ENCODE data around the gene LCE1F. TPM values are rescaled to one million over a fixed set of nuclear protein-coding genes. Genes with fewer than 3 reads are reported as not detected.

LCE1F gene
- total RNA-seq, 1 experiment from 2014 or later, result not detected

GRCh38 chr1:152811671-152812070, 36.7 kb downstream of the LCE1F start, which contains the start of gene LCE1B:
LCE1B (plus strand) TSS chr1:152811971; CDS start chr1:152812447, 476 bp downstream.
- H3F3A ChIP-seq (ENCODE audit: insufficient read depth, low read depth), result no peaks in the 10 kb centered on the region
- POLR2A ChIA-PET (ENCODE audit: unreplicated experiment), result no interaction called here
- TF ChIP-seq EZH2 (IDR thresholded peaks at IDR 0.05; ENCODE audit: low read depth) (no peak), CTCF (conservative IDR thresholded peaks at IDR 0.05) (no peak)
- H2AFZ ChIP-seq, result no peak within 1 kb of the TSS
- BruUV-seq (replicated peaks), result no TSS peak
- H3K4me3 ChIP-seq, result no peak within 1 kb of the TSS
- peaks cover 40% of the 10 kb centered on the region for H3K27me3 ChIP-seq (ENCODE audit: insufficient read depth, low read depth)
- H3K36me3 ChIP-seq (ENCODE audit: low read depth), result no peaks in the 10 kb centered on the region
- no peaks in the 10 kb centered on the region for H3K9me3 ChIP-seq (ENCODE audit: insufficient read depth, low read depth)
- no peaks in the 10 kb centered on the region for H3K9me2 ChIP-seq (ENCODE audit: insufficient read depth)
- CTCF ChIA-PET, result no interaction called here
- intact Hi-C loops (cut with micrococcal nuclease; ENCODE audit: unreplicated experiment), result no loop called here
- no peak within 1 kb of the TSS for H3K27ac ChIP-seq
- H3K4me2 ChIP-seq, result no peak within 1 kb of the TSS
- H3K4me1 ChIP-seq (replicated peaks; ENCODE audit: insufficient read depth), result no peaks in the 10 kb centered on the region
- H4K20me1 ChIP-seq (ENCODE audit: insufficient read depth), result no peaks in the 10 kb centered on the region
- H3K79me2 ChIP-seq (ENCODE audit: low read depth), result no peaks in the 10 kb centered on the region
- no peak for DNase-seq

GRCh38 chr1:152817309-152817708, 42.4 kb downstream of the LCE1F start:
- BruUV-seq (replicated peaks), result no TSS peak

GRCh38 chr1:152823294-152823693, 48.4 kb downstream of the LCE1F start:
- BruUV-seq (replicated peaks), result no TSS peak

More at GRCh38 chr1:152817309-152817708, 42.4 kb downstream of the LCE1F start:
- H3K4me2 ChIP-seq, result no peak overlapping the region
- no peaks in the 10 kb centered on the region for H3F3A ChIP-seq (ENCODE audit: insufficient read depth, low read depth)
- H3K79me2 ChIP-seq (ENCODE audit: low read depth), result no peaks in the 10 kb centered on the region
- TF ChIP-seq EZH2 (IDR thresholded peaks at IDR 0.05; ENCODE audit: low read depth) (no peak), CTCF (conservative IDR thresholded peaks at IDR 0.05) (no peak)
- POLR2A ChIA-PET (ENCODE audit: unreplicated experiment), result no interaction called here
- H3K27me3 ChIP-seq (ENCODE audit: insufficient read depth, low read depth), result peaks cover 14% of the 10 kb centered on the region
- no peak overlapping the region for H2AFZ ChIP-seq
- H3K4me1 ChIP-seq (replicated peaks; ENCODE audit: insufficient read depth), result no peaks in the 10 kb centered on the region
- no peaks in the 10 kb centered on the region for H4K20me1 ChIP-seq (ENCODE audit: insufficient read depth)
- H3K4me3 ChIP-seq, result no peak overlapping the region
- DNase-seq, result no peak
- intact Hi-C loops (cut with micrococcal nuclease; ENCODE audit: unreplicated experiment), result no loop called here
- H3K9me3 ChIP-seq (ENCODE audit: insufficient read depth, low read depth), result no peaks in the 10 kb centered on the region
- CTCF ChIA-PET, result no interaction called here
- no peaks in the 10 kb centered on the region for H3K9me2 ChIP-seq (ENCODE audit: insufficient read depth)
- no peaks in the 10 kb centered on the region for H3K36me3 ChIP-seq (ENCODE audit: low read depth)
- H3K27ac ChIP-seq, result no peak overlapping the region

More at GRCh38 chr1:152823294-152823693, 48.4 kb downstream of the LCE1F start:
- H2AFZ ChIP-seq, result no peak overlapping the region
- no peaks in the 10 kb centered on the region for H4K20me1 ChIP-seq (ENCODE audit: insufficient read depth)
- CTCF ChIA-PET, result no interaction called here
- H3K4me3 ChIP-seq, result no peak overlapping the region
- intact Hi-C loops (cut with micrococcal nuclease; ENCODE audit: unreplicated experiment), result no loop called here
- no peaks in the 10 kb centered on the region for H3K4me1 ChIP-seq (replicated peaks; ENCODE audit: insufficient read depth)
- no peaks in the 10 kb centered on the region for H3F3A ChIP-seq (ENCODE audit: insufficient read depth, low read depth)
- no peaks in the 10 kb centered on the region for H3K9me3 ChIP-seq (ENCODE audit: insufficient read depth, low read depth)
- no peak for DNase-seq
- POLR2A ChIA-PET (ENCODE audit: unreplicated experiment), result no interaction called here
- H3K27ac ChIP-seq, result no peak overlapping the region
- H3K4me2 ChIP-seq, result no peak overlapping the region
- TF ChIP-seq CTCF (conservative IDR thresholded peaks at IDR 0.05) (no peak), EZH2 (IDR thresholded peaks at IDR 0.05; ENCODE audit: low read depth) (no peak)
- no peaks in the 10 kb centered on the region for H3K9me2 ChIP-seq (ENCODE audit: insufficient read depth)
- H3K79me2 ChIP-seq (ENCODE audit: low read depth), result no peaks in the 10 kb centered on the region
- H3K27me3 ChIP-seq (ENCODE audit: insufficient read depth, low read depth), result peaks cover 11% of the 10 kb centered on the region
- H3K36me3 ChIP-seq (ENCODE audit: low read depth), result no peaks in the 10 kb centered on the region

All from PC-9 (cell line).